Parathyroid adenoma (tissue), 2 donors: Measurements from ENCODE around the gene MRPL16.

Source experiments
- H2AFZ ChIP-seq: fragments of 300-600 bp; sonication (generic); one replicate; pipeline ENCODE4 v1.7.0; 2017; ENCODE audit warnings: antibody characterized with exemption, mild to moderate bottlenecking
- H3K27ac ChIP-seq: fragments of 300-600 bp; sonication (generic); one replicate; pipeline ENCODE4 v1.7.0; 2017
- H3K27me3 ChIP-seq: fragments of 300-600 bp; sonication (generic); one replicate; pipeline ENCODE4 v1.7.0; 2017; ENCODE audit warnings: low read length; ENCODE audit not compliant: control insufficient read depth, insufficient read depth
- H3K36me3 ChIP-seq: fragments of 300-600 bp; sonication (generic); one replicate; pipeline ENCODE4 v1.7.0; 2017; ENCODE audit warnings: low read length; ENCODE audit not compliant: control insufficient read depth, insufficient read depth
- H3K4me1 ChIP-seq: fragments of 300-600 bp; sonication (generic); one replicate; pipeline ENCODE4 v1.7.0; 2017; ENCODE audit warnings: control low read depth
- H3K4me2 ChIP-seq: fragments of 300-600 bp; sonication (generic); one replicate; pipeline ENCODE4 v1.7.0; 2017; ENCODE audit warnings: low read length
- H3K4me3 ChIP-seq: fragments of 300-600 bp; sonication (generic); one replicate; pipeline ENCODE4 v1.7.0; 2017; ENCODE audit warnings: low read depth, low read length
- H3K79me2 ChIP-seq: fragments of 300-600 bp; sonication (generic); one replicate; pipeline ENCODE4 v1.7.0; 2017; ENCODE audit warnings: control low read depth
- H3K9ac ChIP-seq: fragments of 300-600 bp; sonication (generic); one replicate; pipeline ENCODE4 v1.7.0; 2017; ENCODE audit warnings: mild to moderate bottlenecking
- H3K9me3 ChIP-seq: fragments of 300-600 bp; sonication (generic); one replicate; pipeline ENCODE4 v1.7.0; 2017; ENCODE audit warnings: low read length; ENCODE audit not compliant: control insufficient read depth
- CTCF ChIP-seq: fragments of 300-600 bp; sonication (generic); IDR thresholded peaks from one replicate; pipeline ENCODE4 v1.7.0; 2017; ENCODE audit warnings: antibody characterized with exemption, mild to moderate bottlenecking
- donor health status: primary hyperparathyroidism.

MRPL16 gene

DNA sequence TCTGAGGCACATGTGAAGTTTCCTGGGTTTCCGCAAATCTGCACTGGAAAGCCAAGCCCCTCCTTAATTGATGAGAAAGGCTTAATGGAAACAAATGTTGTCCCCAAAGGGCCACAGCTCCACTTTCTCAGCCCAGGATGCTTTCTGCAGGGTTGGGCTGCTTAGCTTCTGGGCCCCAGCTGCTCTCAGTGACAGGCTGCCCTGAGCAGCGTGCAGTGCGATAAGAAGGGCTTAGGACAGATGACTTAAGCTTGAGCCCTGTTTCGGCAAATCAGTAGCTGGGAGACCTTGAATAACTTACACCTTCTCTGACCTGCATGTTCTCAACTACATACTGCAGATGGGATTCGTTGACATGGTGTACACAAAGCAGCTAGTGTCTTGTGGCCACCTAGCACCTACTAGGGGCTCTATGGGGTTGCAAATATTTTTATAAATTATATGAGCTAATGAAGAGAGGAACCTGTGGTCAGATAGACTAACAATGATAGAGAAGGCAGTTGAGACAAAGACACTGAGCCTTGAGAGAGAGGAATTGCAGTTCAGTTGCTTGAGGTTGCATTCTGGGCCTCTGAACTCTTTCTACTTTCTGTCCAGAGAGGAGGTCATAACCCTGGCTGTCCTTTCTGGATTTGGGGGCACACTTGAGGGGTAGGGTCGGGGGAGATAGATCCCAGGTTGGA, 43.9 kb downstream of the MRPL16 start:
- H3K27ac ChIP-seq: peak overlapping the region; percentile 18
- H3K9me3 ChIP-seq: no peaks in the 10 kb centered on the region
- H3K9ac ChIP-seq: no peak overlapping the region
- peaks cover 17% of the 10 kb centered on the region for H3K4me1 ChIP-seq
- peaks cover 13% of the 10 kb centered on the region for H3K79me2 ChIP-seq
- no peaks in the 10 kb centered on the region for H3K36me3 ChIP-seq
- no peak overlapping the region for H3K4me3 ChIP-seq
- no peak overlapping the region for H2AFZ ChIP-seq
- no peak overlapping the region for H3K4me2 ChIP-seq
- no peaks in the 10 kb centered on the region for H3K27me3 ChIP-seq
- TF ChIP-seq CTCF: no peak

DNA sequence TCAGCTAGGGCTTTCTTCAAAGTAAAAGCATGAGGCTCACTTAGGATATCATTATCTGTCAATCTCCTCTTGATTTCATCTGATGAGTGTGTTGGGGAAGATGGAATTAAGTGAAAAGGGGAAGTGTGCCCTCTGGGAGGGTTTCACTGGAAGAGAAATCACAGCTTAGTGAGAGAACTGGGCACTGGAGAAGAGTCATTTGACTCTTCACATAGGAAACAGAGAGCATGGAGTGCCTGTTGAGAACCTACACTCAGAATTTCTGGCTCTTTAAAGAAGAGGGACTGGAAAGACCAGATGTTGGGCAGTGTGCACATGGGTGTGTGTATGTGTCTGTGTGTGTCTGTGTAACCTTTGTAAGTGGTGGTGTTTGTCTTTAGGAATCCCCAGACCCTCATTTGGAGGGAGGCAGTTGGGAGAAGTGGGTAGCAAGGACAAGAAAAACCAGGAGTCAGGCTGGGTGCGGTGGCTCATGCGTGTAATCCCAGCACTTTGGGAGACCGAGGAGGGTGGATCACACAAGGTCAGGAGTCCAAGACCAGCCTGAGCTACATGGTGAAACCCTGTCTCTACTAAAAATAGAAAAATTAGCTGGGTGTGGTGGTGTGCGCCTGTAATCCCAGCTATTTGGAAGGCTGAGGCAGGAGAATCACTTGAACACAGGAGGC, 45.4 kb downstream of the MRPL16 start:
- Histone ChIP-seq H3K27me3 (no peaks in the 10 kb centered on the region), H3K9ac (no peak overlapping the region), H3K36me3 (no peaks in the 10 kb centered on the region), H3K9me3 (no peaks in the 10 kb centered on the region), H3K79me2 (peaks cover 19% of the 10 kb centered on the region), H2AFZ (no peak overlapping the region), H3K4me3 (no peak overlapping the region), H3K4me1 (peaks cover 17% of the 10 kb centered on the region), H3K4me2 (no peak overlapping the region), H3K27ac (no peak overlapping the region)
- no peak for TF ChIP-seq CTCF

GRCh38 chr11:59761993-59762392, 48.6 kb downstream of the MRPL16 start:
- Histone ChIP-seq H3K4me2 (no peak overlapping the region), H2AFZ (no peak overlapping the region), H3K36me3 (no peaks in the 10 kb centered on the region), H3K9me3 (no peaks in the 10 kb centered on the region), H3K9ac (no peak overlapping the region), H3K27me3 (no peaks in the 10 kb centered on the region), H3K4me3 (no peak overlapping the region), H3K4me1 (peaks cover 13% of the 10 kb centered on the region), H3K27ac (no peak overlapping the region), H3K79me2 (peaks cover 13% of the 10 kb centered on the region)
- no peak for TF ChIP-seq CTCF

- peaks cover 8% of the 10 kb centered on the region for H3K4me1 ChIP-seq
- H3K27ac ChIP-seq: no peak overlapping the region
These were observed 49.8 kb downstream of the MRPL16 start for GRCh38 chr11:59760771-59761170.

More at GRCh38 chr11:59760771-59761170, 49.8 kb downstream of the MRPL16 start:
- Histone ChIP-seq H3K4me3 (no peak overlapping the region), H3K9ac (no peak overlapping the region), H3K9me3 (no peaks in the 10 kb centered on the region), H3K4me2 (no peak overlapping the region), H3K79me2 (peaks cover 13% of the 10 kb centered on the region), H2AFZ (no peak overlapping the region), H3K27me3 (no peaks in the 10 kb centered on the region), H3K36me3 (no peaks in the 10 kb centered on the region)
- TF ChIP-seq CTCF: no peak
